ENCODE measurements around the gene BRICD5.

The BRICD5 gene

DNA sequence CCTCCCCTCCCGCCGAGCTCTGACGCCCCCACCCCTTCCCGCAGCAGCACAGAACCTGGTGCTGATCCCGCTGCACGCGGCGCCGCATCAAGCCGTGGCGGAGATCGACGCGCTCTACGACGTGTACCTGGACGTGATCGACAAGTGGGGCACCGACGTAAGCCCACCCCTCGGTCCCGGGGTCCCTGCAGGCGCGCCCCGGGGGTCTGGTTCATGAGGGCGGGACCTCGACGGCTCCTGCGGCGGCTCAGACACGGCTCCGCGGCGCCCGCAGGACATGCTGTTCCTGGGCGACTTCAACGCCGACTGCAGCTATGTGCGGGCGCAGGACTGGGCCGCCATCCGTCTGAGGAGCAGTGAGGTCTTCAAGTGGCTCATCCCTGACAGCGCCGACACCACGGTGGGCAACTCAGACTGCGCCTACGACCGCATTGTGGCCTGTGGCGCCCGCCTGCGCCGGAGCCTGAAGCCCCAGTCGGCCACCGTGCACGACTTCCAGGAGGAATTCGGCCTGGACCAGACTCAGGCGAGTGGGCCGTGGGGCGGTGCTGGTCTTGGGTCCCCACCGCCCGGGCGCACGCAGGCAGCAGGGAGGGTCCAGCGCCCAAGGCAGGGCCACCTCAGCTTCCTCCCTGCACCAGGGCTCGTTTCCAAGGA lies 27.0 kb upstream of the BRICD5 start:
- DNase-seq (ENCODE audit: low read depth in 2 of 2) = no peak

DNA sequence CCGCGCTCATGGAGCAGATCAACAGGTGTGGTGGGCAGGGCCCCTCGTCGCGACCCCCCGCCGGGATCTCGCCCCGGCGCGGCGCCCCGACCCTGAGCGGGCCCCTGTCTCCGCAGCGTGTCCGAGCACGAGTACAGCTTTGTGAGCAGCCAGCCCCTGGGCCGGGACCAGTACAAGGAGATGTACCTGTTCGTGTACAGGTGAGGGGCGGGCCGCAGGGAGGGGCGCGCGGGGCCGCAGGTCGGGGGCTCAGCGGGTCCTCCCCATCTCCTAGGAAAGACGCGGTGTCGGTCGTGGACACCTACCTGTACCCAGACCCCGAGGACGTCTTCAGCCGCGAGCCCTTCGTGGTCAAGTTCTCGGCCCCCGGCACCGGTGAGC lies 26.4 kb upstream of the BRICD5 start:
- no peak for DNase-seq (ENCODE audit: low read depth in 2 of 2)

DNA sequence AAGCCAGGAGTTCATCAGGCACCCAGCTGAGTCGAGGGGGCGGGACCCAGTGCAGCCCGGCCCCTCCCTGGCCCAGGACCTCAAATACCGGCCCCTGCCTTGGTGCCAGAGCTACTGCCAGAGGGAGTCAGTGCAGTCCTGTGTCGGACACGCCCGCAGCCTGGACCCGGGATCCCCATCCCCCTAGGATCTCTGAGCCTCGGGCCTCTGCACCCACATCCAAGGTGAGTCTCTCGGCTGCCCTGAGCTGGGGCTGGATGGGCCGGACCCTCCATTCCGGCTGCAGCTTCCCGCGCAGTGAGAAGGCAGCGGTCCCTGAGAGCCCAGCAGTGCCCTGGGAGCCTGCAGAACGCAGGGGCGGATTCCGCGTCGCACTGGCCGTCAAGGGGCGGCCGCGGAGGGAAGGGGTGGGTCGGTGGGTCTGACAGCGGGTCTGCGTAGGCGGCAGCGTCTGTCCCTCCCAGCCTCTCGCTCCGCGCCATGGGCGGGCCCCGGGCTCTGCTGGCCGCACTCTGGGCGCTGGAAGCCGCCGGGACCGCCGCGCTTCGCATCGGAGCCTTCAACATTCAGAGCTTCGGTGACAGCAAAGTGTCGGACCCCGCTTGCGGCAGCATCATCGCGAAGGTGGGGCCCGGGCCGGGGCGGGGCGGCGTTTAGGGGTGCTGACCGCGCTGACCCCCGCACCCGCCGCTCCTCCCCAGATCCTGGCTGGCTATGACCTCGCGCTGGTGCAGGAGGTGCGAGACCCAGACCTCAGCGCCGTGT lies 25.9 kb upstream of the BRICD5 start, which contains the start of gene DNASE1L2:
DNASE1L2 (plus strand) TSS at position 108 of the 765 bp plus-strand sequence; CDS start at position 481, 373 bp downstream.
- no peak for DNase-seq (ENCODE audit: low read depth in 2 of 2)

DNA sequence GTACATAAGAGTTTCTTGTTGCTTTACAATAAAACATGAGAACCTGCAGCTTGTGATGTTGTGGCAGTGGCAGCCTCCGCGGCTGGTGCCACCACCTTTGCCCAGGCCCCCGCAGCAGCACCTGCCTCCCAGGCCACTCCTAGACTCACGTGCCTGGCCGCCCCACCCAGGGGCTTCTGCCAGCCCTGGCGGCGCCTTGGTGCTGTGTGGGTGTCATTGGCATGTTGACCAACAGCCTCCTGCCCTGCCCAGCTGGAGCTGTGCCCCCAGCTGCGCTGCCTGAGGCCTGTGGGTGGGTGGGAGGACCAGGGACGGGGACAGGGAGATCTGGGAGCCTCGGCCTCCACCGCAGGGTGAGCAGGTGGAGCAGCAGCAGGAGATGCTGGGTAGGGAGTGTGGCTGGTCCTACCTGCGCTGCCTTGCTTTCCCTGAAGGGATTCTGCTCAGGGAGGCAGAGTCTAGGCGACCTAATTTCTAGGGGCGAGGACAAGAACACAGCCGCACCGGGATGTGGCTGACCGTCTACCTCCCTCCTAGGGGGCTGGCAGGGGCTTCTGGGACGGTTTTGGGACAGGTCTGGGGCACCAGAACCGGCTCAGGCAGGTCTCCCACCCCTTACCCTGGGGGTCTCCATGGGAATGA lies 25.2 kb upstream of the BRICD5 start:
- DNase-seq (ENCODE audit: low read depth in 2 of 2) = no peak

DNA sequence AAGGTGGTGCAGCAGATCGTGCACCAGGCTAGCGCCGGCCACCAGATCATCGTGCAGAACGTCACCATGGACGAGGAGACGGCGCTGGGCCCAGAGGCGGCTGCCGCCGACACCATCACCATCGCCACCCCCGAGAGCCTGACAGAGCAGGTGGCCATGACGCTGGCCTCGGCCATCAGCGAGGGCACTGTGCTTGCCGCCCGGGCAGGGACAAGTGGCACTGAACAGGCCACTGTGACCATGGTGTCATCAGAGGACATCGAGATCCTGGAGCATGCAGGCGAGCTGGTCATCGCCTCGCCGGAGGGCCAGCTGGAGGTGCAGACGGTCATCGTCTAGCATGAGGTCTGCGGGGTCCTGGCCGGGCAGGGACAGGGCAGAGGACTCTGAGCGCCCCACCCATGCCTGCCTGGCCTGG lies 24.6 kb upstream of the BRICD5 start:
- no peak for DNase-seq (ENCODE audit: low read depth in 2 of 2)

DNA sequence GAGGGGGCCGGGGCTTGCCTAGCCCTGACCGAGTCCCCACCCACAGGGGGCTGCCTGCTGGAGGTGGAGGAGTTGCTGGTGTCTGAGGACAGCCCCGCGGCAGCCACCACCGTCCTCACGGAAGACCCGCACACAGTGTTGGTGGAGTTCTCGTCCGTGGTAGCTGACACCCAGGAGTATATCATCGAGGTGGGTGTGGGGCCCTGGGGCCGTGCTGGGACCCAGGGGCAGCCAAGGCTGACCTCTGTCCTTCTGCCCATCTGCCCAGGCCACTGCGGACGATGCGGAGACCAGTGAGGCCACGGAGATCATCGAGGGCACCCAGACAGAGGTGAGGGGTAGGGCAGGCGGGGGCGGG lies 24.1 kb upstream of the BRICD5 start:
- DNase-seq (ENCODE audit: low read depth in 2 of 2) = no peak

DNA sequence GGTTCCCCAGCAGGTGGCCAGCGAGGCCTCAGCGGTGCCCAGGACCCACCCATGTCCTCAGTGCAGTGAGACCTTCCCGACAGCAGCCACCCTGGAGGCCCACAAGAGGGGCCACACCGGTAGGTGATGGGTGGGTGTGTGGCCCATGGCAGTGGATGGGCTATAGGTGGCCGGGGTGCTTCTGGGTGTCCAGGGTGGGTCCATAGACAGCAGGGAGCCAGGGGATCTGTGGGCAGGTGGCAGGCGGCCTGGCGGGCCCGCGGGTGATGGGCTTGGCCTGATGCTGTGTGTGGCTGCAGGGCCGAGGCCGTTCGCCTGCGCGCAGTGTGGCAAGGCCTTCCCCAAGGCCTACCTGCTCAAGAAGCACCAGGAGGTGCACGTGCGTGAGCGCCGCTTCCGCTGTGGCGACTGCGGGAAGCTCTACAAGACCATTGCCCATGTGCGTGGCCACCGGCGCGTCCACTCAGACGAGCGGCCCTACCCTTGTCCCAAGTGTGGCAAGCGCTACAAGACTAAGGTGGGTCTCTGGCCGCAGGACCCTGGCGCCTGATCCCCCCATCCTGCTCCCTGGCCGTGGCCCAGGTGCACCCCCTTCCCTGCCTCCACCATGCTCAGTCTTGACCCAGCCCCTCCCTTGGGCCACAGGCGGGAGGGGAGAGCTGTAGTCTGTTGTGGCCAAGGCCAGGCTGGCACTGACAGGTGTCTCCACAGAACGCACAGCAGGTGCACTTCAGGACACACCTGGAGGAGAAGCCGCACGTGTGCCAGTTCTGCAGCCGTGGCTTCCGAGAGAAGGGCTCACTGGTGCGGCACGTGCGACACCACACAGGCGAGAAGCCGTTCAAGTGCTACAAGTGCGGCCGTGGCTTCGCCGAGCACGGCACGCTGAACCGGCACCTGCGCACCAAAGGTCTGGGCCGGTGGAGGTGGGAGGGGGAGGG lies 23.5 kb upstream of the BRICD5 start:
- DNase-seq (ENCODE audit: low read depth in 2 of 2) = no peak

DNA sequence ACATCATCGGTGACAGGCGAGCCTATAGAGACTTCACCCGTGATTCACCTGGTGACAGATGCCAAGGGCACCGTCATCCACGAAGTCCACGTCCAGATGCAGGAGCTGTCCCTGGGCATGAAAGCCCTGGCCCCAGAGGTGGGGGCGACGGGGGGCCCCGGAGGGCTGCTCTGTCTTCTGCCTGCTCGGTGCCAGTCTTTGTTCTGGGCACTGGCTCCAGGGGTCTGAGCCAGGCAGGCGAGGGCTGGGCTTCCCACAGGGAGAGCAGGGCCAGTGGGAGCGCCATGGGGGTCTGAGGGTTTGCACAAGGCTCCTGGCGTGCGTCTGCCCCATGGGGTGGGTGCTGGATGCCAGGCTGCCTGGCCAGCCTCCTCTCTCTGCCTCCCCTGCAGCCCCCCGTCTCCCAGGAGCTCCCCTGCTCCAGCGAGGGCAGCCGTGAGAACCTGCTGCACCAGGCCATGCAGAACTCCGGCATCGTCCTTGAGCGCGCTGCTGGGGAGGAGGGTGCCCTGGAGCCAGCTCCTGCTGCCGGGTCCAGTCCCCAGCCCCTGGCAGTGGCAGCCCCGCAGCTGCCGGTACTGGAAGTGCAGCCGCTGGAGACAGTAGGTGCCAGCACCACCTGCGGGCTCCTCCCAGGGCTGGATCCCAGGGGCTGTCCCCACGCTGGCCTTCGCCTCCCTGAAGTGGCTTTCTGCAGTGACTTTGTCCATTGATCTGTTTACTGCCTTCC lies 22.5 kb upstream of the BRICD5 start:
- no peak for DNase-seq (ENCODE audit: low read depth in 2 of 2)

DNA sequence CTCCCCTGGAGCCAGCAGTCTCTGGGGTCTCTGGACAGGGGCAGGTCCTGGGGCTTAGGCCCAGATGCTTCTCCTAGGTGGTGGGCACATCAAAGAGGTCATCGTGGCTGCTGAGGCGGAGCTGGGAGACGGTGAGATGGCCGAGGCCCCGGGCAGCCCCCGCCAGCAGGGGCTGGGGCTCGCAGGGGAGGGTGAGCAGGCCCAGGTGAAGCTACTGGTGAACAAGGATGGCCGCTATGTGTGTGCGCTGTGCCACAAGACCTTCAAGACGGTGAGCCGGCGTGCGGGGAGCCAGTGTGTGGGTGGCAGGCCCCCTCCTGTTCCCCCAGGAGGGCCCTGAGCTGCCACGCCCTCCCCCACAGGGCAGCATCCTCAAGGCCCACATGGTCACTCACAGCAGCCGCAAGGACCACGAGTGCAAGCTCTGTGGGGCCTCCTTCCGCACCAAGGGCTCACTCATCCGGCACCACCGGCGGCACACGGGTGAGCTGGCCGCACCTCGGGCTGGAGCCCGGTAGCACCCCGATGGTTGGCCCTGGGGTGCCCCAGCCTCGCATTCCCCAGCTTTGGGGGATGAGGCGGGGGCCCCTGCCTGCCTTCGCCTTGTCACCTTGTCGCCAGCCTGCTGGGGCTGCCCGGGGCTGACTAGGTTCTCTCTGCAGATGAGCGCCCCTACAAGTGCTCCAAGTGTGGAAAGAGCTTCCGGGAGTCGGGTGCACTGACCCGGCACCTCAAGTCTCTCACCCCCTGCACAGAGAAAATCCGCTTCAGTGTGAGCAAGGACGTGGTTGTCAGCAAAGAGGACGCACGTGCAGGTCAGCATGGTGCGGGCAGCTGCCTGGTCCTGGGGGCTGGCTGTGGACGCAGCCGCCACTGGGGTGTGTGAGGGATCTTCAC lies 21.7 kb upstream of the BRICD5 start:
- DNase-seq (ENCODE audit: low read depth in 2 of 2) = no peak

DNA sequence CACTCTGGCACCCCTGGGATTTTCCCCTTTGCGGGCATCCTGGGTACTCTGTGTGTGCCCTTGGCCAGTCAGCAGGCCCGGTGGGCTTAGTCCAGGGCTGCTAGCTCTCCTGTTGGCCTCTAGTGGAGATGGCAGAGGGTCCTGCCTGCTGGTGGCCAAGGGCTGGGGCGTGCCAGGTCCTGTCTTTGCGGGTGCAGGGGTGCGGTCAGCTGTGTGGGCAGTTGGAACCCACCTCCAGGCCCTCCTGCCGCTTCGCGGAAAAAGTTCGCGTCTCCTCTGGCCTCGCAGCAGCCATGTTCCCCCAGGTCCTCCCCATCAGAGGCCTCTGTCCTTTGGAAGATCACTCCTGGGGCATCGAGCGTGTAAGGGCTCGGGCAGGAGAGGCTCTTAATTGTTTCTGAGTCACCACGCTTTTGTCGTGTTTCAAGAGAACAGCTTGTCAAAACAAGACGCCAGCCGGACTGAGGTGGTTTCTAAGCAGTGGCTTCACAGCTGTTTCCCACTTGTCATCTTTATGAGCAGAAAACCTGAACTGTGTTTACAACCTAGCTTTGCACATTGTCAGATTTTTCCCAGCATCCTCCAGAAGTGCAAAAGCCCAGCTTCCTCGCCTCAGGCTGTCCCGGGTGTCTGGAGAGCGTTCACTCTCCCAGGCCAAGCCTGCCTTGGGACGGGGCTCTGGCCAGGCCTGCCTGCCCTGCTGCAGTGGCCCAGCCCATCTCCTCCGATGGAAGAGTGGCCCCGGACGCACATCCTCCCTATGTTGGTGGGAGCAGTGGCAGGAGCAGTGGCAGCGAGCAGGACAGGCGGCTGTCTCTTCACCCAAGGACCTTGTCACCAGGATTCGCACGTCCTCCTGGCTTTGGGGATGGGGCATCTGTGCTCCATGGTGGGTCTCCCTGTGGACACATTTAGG lies 20.6 kb upstream of the BRICD5 start:
- no peak for DNase-seq (ENCODE audit: low read depth in 2 of 2)

DNA sequence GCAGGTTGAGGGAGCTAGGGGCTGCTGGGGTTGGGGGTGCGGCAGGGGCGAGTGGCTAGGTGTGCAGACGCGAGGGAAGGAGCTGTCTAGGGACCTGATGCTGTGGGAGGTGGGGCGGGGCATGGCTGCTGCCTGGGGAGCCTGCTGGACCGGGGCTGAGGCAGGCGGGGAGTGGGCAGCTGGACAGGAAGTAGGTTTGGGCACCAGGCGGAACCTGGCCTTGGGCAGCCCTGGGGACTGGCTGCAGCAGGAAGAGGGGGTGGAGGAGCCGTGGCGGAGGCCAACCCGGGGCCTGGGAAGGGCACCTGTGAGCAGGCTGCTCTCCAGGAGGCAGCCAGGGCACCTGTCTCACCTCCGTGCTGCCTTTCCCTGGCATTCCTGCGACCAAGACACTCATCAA lies 19.7 kb upstream of the BRICD5 start:
- DNase-seq (ENCODE audit: low read depth in 2 of 2) = no peak

DNA sequence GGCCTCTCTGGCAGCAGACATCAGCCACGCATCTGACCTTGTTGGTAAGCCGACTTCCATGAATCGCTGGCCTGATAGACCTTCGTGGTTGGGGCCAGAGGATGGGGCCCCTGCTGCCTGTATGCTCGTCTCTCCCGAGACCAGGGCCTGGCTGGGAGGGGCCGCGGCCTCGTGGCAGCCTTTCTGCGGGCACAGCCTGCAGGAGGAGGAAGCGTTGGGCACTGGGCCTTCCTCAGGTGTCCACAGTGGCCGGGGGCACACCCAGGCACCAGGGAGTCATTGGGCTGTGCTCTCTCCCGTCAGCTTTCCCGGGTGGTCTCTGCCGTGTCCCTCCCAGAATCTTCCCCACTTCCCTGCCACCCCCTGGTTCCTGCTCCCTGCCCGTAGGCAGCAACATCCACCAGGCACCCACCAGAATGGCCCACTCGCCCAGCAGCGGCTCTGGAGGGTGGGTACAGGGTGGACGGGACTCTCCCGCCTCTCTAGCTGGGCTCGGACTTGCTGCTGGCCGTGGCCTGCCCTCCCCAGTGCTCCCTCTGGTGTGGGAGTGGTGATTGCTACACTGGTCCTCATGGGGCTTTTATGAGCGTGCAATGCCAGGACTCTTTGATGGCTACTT lies 19.1 kb upstream of the BRICD5 start:
- no peak for DNase-seq (ENCODE audit: low read depth in 2 of 2)

DNA sequence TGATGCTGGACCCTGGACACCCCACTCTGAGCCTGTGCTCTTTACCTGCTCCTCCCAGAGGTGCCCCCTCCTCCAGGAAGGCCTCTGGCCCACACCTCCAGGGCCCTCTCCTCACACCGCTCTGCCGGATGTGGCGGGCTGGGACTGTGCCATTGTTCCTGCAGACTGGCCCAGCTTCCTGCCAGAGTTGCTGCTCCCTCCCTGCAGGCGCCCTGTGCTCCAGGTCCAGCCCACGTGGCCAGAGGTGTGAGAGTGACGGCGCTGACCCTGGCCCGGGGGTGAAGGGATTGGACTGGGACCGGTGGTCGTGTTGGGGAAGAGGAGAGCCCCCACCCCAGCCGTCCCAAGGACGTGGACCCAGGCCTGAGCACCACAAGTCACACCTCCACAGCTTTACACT lies 18.4 kb upstream of the BRICD5 start:
- DNase-seq (ENCODE audit: low read depth in 2 of 2) = no peak

DNA sequence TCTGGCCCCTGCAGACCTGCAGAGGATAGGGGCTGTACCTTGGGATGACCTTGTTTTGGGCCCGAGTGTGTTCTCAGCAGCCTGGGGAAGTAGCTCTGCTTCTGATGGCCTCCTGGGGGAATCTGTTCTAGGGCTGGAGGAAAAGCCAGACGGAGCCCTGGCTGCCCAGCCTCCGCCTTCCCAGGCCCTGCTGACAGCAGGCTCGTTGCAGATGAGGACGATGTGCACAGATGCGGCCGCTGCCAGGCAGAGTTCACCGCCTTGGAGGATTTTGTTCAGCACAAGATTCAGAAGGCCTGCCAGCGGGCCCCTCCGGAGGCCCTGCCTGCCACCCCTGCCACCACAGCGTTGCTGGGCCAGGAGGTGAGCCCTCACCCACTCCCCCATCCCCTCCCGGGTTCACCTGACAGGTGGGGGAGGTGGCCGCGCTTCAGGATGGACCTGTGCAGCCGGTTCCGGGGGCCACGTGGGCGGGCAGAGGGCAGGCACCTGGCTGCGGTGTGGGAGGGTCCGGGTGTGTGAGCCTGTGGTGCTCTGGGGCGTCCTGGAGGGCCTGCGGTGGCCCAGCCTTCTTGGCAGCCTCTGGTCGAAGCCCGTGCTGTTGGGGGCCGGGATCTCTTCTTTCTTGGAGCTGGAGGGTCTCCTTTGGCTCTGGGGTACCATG lies 17.6 kb upstream of the BRICD5 start:
- no peak for DNase-seq (ENCODE audit: low read depth in 2 of 2)

DNA sequence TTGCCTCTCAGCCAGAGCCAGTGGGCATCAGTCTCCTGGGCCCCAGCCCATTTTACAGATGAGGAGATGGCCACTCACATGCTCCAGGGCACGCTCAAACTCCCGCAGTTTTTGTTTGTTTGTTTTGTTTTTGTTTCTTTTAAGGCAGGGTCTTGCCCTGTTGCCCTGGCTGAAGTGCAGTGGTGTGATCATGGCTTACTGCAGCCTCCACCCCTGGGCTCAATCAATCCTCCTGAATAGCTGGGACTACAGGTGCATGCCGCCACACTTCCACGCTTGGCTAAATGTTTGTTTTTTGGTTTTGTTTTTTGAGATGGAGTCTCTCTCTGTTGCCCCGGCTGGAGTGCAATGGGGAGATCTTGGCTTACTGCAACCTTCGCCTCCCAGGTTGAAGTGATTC lies 16.3 kb upstream of the BRICD5 start:
- no peak for DNase-seq (ENCODE audit: low read depth in 2 of 2)

DNA sequence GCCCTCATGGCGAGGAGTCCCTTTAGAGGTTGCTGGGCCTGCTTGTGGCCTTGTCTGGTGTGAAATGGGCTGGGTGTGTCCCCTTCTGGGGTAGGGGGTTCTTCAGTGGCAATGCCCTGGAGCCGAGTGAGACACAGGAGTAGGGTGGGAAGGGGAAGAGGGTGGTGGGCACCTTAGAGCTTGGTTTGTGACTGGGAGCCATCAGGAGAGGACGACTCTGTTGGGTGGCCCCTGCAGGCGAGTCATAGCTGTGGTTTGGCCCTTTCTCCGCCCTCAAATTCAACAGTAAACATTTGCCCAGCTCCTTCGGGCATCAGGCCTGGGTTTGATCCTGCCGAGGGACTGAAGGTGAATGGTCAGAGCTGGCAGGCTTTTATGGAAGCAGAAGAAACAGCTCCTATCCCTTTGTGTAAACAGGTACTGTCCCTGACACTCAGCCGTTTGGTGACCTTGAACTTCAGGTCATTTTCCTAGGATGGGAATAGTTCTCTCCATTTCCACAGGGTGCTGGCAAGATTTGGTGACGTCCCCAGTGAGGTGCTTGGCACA lies 15.7 kb upstream of the BRICD5 start:
- DNase-seq (ENCODE audit: low read depth in 2 of 2) = no peak

DNA sequence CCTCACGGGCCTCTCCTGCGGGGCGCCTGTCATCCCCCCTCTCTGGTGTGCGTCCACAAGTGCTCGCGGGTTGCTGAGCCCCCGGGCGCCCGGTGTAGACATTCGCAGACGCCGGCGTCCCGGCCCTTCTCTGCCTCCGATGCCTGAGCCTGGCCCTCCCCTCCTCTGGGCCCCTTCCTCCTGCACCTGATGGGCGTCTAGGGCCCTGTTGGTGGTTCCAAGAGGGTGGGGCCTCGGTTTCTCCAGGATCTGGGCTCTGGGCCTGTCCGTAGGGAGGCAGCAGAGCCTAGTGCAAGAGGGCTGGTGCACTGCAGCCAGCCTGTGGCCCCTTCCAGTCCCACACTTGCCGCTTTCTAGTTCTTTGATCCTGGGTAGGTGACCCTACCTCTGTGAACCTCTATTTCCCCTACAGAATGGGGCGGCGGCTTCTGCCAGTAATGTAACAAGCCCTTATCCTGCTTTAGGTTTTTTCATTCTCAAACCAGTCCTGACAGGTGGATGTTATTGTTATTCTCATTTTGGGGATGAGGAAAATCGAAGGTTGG lies 13.4 kb upstream of the BRICD5 start:
- no peak for DNase-seq (ENCODE audit: low read depth in 2 of 2)

Measured in stimulated activated CD8-positive, alpha-beta memory T cell treated with anti-CD3 and anti-CD28 coated beads, Interleukin-2, amount 100 ng/mL, for 1 hour (primary cell).